MM.1S (cell line): ENCODE measurements around the gene MLH3.

ENCODE experiments used
- DNase-seq: peaks from one replicate; pipeline ENCODE4 v3.0.0-alpha.2; 2015
- H2AFZ ChIP-seq: fragments of 300-600 bp; sonication (generic); 2 replicates; pipeline ENCODE4 v1.6.0; 2016; ENCODE audit warnings: antibody characterized with exemption, low read length
- H3F3A ChIP-seq: fragments of 300-600 bp; sonication (generic); 2 replicates; pipeline ENCODE4 v1.6.1; 2016; ENCODE audit warnings: mild to moderate bottlenecking, antibody characterized with exemption, low read length, moderate library complexity, mixed read lengths; ENCODE audit not compliant: insufficient read depth
- H3K27ac ChIP-seq: fragments of 300-600 bp; sonication (generic); 2 replicates; pipeline ENCODE4 v1.5.1; 2016; ENCODE audit warnings: mild to moderate bottlenecking, low read length
- H3K27me3 ChIP-seq: fragments of 300-600 bp; sonication (generic); replicated peaks from 2 replicates; pipeline ENCODE4 v1.6.0; 2016; ENCODE audit warnings: low read length; ENCODE audit not compliant: insufficient read depth
- H3K36me3 ChIP-seq: fragments of 300-600 bp; sonication (generic); replicated peaks from 2 replicates; pipeline ENCODE4 v1.6.1; 2016; ENCODE audit warnings: mild to moderate bottlenecking, low read length, mixed read lengths; ENCODE audit not compliant: insufficient read depth
- H3K4me1 ChIP-seq: fragments of 300-600 bp; sonication (generic); 2 replicates; pipeline ENCODE4 v1.6.1; 2016; ENCODE audit warnings: low read length, mixed read lengths
- H3K4me2 ChIP-seq: fragments of 300-600 bp; sonication (generic); 2 replicates; pipeline ENCODE4 v1.6.0; 2016; ENCODE audit warnings: low read depth, low read length
- H3K4me3 ChIP-seq: fragments of 300-600 bp; sonication (generic); 2 replicates; pipeline ENCODE4 v1.5.1; 2016; ENCODE audit warnings: low read length, mixed read lengths
- H3K79me2 ChIP-seq: fragments of 300-600 bp; sonication (generic); 2 replicates; pipeline ENCODE4 v1.6.1; 2016; ENCODE audit warnings: mixed run types, low read length, mixed read lengths
- H3K9ac ChIP-seq: fragments of 300-600 bp; sonication (generic); 2 replicates; pipeline ENCODE4 v1.6.1; 2016; ENCODE audit warnings: low read length, mixed read lengths
- H3K9me2 ChIP-seq: fragments of 300-600 bp; sonication (generic); replicated peaks from 2 replicates; pipeline ENCODE4 v1.6.1; 2016; ENCODE audit warnings: mild to moderate bottlenecking, low read length, mixed read lengths; ENCODE audit not compliant: insufficient read depth
- H3K9me3 ChIP-seq: fragments of 300-600 bp; sonication (generic); replicated peaks from 2 replicates; pipeline ENCODE4 v1.6.1; 2016; ENCODE audit warnings: mild to moderate bottlenecking, low read length, mixed read lengths; ENCODE audit not compliant: insufficient read depth
- H4K20me1 ChIP-seq: fragments of 300-600 bp; sonication (generic); 2 replicates; pipeline ENCODE4 v1.6.1; 2016; ENCODE audit warnings: mild to moderate bottlenecking, low read length, moderate library complexity, mixed read lengths; ENCODE audit not compliant: insufficient read depth
- EZH2 ChIP-seq: fragments of 300-600 bp; sonication (generic); optimal IDR thresholded peaks from 2 replicates; pipeline ENCODE3; 2017; ENCODE audit warnings: low read depth, mild to moderate bottlenecking, antibody characterized with exemption, low read length, mixed read lengths
- EZH2phosphoT487 ChIP-seq: fragments of 300-600 bp; sonication (generic); IDR thresholded peaks from 2 replicates; pipeline ENCODE4 v1.6.1; 2018; ENCODE audit warnings: antibody characterized with exemption, low read length
- TF ChIP-seq, protein P1 (sequence below): fragments of 300-600 bp; sonication (generic); IDR thresholded peaks from 2 replicates; pipeline ENCODE4 v1.5.1; 2016; ENCODE audit warnings: antibody characterized with exemption, low read length, mixed read lengths

MLH3 gene

DNA sequence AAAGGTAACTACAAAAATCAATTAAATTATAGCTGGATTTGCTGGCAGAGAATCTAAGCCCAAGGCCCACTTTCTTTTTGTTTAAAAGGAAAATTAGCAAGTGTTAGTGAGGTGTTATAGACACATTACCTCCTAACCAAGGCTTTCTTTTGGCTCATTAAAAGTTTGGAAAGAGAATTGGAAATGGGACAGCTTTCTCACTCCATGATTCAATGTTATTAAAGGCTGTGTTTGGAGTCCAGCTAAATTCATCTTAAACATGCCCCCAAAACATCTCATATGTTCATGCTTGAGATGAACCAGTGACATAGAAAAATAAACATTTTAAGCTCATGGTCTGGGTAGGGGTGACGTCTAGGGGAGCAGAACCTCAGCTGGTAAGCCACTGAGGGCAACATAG is 82.5 kb downstream of the MLH3 start:
- Histone ChIP-seq H3K9me3 (no peaks in the 10 kb centered on the region), H3K4me2 (no peak overlapping the region), H3K4me1 (no peaks in the 10 kb centered on the region), H3K79me2 (no peaks in the 10 kb centered on the region), H3K27ac (no peak overlapping the region), H3K27me3 (no peaks in the 10 kb centered on the region), H3F3A (no peaks in the 10 kb centered on the region), H3K4me3 (no peak overlapping the region), H3K9ac (no peak overlapping the region), H2AFZ (no peak overlapping the region), H3K36me3 (no peaks in the 10 kb centered on the region), H3K9me2 (no peaks in the 10 kb centered on the region), H4K20me1 (no peaks in the 10 kb centered on the region)
- no peak for TF ChIP-seq EZH2phosphoT487
- TF ChIP-seq EZH2 = no peak
- TF ChIP-seq, protein P1, sequence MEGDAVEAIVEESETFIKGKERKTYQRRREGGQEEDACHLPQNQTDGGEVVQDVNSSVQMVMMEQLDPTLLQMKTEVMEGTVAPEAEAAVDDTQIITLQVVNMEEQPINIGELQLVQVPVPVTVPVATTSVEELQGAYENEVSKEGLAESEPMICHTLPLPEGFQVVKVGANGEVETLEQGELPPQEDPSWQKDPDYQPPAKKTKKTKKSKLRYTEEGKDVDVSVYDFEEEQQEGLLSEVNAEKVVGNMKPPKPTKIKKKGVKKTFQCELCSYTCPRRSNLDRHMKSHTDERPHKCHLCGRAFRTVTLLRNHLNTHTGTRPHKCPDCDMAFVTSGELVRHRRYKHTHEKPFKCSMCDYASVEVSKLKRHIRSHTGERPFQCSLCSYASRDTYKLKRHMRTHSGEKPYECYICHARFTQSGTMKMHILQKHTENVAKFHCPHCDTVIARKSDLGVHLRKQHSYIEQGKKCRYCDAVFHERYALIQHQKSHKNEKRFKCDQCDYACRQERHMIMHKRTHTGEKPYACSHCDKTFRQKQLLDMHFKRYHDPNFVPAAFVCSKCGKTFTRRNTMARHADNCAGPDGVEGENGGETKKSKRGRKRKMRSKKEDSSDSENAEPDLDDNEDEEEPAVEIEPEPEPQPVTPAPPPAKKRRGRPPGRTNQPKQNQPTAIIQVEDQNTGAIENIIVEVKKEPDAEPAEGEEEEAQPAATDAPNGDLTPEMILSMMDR = no peak
- no peak for DNase-seq

DNA sequence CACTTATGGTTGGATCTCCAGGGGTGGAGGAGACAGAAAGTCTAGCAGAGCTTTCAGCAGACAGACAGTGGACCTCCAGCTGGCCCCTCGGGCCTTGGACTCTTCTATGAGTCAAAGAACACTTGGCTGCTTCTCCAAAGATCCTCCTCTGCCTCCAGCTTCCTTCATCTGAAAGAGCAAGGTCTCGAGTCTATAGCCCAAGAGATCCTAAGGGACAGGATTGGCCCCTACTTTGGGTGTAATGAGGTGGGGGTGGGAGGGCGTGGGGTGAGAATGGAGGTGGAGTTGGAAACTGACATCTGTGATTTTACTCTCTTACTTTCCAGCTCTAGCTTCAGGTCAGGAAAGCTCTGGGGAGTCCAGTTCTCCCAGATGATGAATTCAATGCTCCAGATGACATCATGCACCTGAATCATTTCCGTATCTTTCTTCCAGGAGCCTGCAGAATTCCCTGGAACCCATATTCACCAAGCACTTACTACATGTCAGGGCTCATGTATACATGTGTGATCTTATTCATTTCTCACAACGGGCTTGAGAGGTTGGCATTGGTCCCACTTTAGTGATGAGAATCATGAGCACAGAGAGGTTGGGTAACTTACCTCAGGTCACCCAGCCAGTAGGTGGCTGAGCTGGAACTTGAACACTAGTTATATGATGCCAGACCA is 85.6 kb downstream of the MLH3 start:
- Histone ChIP-seq H3K27ac (no peak overlapping the region), H3K9ac (no peak overlapping the region), H3K9me2 (no peaks in the 10 kb centered on the region), H3K9me3 (no peaks in the 10 kb centered on the region), H3K79me2 (no peaks in the 10 kb centered on the region), H3F3A (no peaks in the 10 kb centered on the region), H3K4me1 (no peaks in the 10 kb centered on the region), H2AFZ (no peak overlapping the region), H3K4me2 (no peak overlapping the region), H3K36me3 (no peaks in the 10 kb centered on the region), H3K27me3 (no peaks in the 10 kb centered on the region), H4K20me1 (no peaks in the 10 kb centered on the region), H3K4me3 (no peak overlapping the region)
- DNase-seq = no peak
- TF ChIP-seq EZH2phosphoT487 (no peak), EZH2 (no peak)
- TF ChIP-seq, protein P1 = no peak

DNA sequence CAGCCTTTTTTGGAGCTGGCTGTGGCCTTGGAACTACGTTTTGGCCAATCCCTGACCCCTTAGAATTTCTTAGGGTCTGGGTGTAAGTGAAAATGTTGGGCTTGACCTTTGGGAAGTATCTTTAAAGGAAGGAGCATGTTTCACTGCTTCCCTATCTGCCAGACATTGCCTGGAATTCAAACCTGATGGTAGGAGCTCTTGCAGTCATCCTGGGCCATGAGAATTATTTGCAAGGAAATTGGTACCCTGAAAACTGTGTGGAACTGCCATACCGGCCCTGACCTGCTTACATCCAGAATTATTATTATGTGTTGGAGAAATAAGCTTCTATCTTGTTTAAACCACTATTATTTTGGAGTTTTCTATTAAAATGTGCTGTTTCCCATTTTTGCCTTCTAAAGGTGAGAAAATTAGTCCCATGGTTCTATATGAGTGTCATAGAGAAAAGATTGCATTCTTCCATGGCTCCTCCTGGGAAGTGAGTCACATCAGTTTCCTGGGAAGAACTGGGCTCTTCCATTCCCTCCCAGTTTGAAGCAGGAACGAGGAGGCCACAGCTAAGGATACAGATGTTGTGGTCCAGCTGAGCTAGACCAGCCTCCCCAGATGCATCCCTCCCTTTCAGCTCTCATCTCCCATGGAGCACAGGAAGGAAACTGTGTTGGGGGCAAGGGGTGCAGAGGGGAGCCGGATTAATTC is 86.3 kb downstream of the MLH3 start:
- TF ChIP-seq EZH2 = no peak
- no peak for TF ChIP-seq EZH2phosphoT487
- TF ChIP-seq, protein P1 = no peak
- H4K20me1 ChIP-seq = no peaks in the 10 kb centered on the region
- no peaks in the 10 kb centered on the region for H3K27me3 ChIP-seq
- no peaks in the 10 kb centered on the region for H3K9me2 ChIP-seq
- H2AFZ ChIP-seq = no peak overlapping the region
- no peaks in the 10 kb centered on the region for H3K4me1 ChIP-seq
- H3K36me3 ChIP-seq = no peaks in the 10 kb centered on the region
- H3F3A ChIP-seq = no peaks in the 10 kb centered on the region
- DNase-seq = no peak
- no peak overlapping the region for H3K4me3 ChIP-seq
- no peak overlapping the region for H3K27ac ChIP-seq
- no peaks in the 10 kb centered on the region for H3K9me3 ChIP-seq
- H3K9ac ChIP-seq = no peak overlapping the region
- H3K4me2 ChIP-seq = no peak overlapping the region
- no peaks in the 10 kb centered on the region for H3K79me2 ChIP-seq
